K562 (cell line): Measurements from ENCODE around the gene CLIP4.

Source experiments
- ATF3 ChIP-seq, 2 experiments: fragments of 450-650 bp in 1 of 2; sonication (generic) in 1 of 2; formaldehyde crosslinking in 1 of 2; IDR thresholded peaks in 1 of 2; conservative IDR thresholded peaks in 1 of 2; 2 replicates each; pipeline versions ENCODE4 v1.6.1 to v1.8.1; 2016 to 2023; ENCODE audit warnings: mild to moderate bottlenecking in 2 of 2, moderate library complexity in 2 of 2, inconsistent platforms in 1 of 2, missing genetic modification reagents in 1 of 2
- CBX5 ChIP-seq: IDR thresholded peaks from 2 replicates; pipeline ENCODE4 v1.6.1; 2014; ENCODE audit warnings: low read depth, borderline replicate concordance
- DPF2 ChIP-seq: fragments of 450-650 bp; IDR thresholded peaks from 2 replicates; pipeline ENCODE4 v1.6.1; 2016
- E2F1 ChIP-seq: sonication (generic); formaldehyde crosslinking; IDR thresholded peaks from 2 replicates; pipeline ENCODE4 v1.8.1; 2023; ENCODE audit warnings: mild to moderate bottlenecking, missing genetic modification reagents, moderate library complexity
- PHF8 ChIP-seq: fragments of 200-600 bp; sonication (generic); IDR thresholded peaks from 2 replicates; pipeline ENCODE4 v1.6.1; 2012; ENCODE audit warnings: mixed run types, mild to moderate bottlenecking, inconsistent platforms, low read length, moderate library complexity, borderline replicate concordance
- RBBP5 ChIP-seq: fragments of 200-600 bp; sonication (generic); IDR thresholded peaks from 2 replicates; pipeline ENCODE4 v1.6.1; 2012; ENCODE audit warnings: borderline replicate concordance, mild to moderate bottlenecking, low read length, control low read depth, inconsistent platforms; ENCODE audit not compliant: insufficient read depth, poor library complexity, severe bottlenecking
- USF1 ChIP-seq: sonication (generic); formaldehyde crosslinking; IDR thresholded peaks from 2 replicates; pipeline ENCODE4 v1.9.0; 2022; ENCODE audit warnings: mild to moderate bottlenecking, missing genetic modification reagents

GRCh38 chr2:29166242-29167039, 51.2 kb downstream of the CLIP4 start:
- TF ChIP-seq ATF3 (IDR thresholded peaks at IDR 0.05) (no peak), ATF3 (CRISPR knock-in tag; conservative IDR thresholded peaks at IDR 0.05) (no peak), USF1 (CRISPR knock-in tag) (no peak), DPF2 (no peak), E2F1 (CRISPR knock-in tag) (no peak), RBBP5 (no peak), PHF8 (no peak), CBX5 (no peak)
